Daoy (cell line): Measurements from ENCODE around the gene PAPOLG. TPM values are rescaled to one million over a fixed set of nuclear protein-coding genes. Genes with fewer than 3 reads are reported as not detected.
"Not testable (repeated sequence)": the region's sequence is repeated elsewhere in the genome, so short reads cannot be mapped to it uniquely, and the experiment has no call there.

Source experiments
- DNase-seq: peaks from one replicate; pipeline ENCODE4 v3.0.0-alpha.2; 2015; ENCODE audit warnings: low read depth
- total RNA-seq: library from RNA; depleted of rRNA; stranded (reverse); fragments of >200 nt; shearing (Covaris generic); gene quantifications from 2 replicates; pipeline ENCODE4 v1.2.3, GENCODE V29; 2014; rRNA removed

The PAPOLG gene
- total RNA-seq, 1 experiment from 2014 or later: 13.8 TPM

GRCh38 chr2:60822987-60823386 lies 66.9 kb downstream of the PAPOLG start:
- no peak for DNase-seq

GRCh38 chr2:60823694-60824305 lies 67.7 kb downstream of the PAPOLG start:
- DNase-seq: no peak

- DNase-seq: no peak
Observed at GRCh38 chr2:60825666-60826065, 69.6 kb downstream of the PAPOLG start.

GRCh38 chr2:60826111-60826510 lies 70.0 kb downstream of the PAPOLG start:
- no peak for DNase-seq

GRCh38 chr2:60826860-60827259 lies 70.8 kb downstream of the PAPOLG start:
- not testable (repeated sequence) for DNase-seq

GRCh38 chr2:60827369-60827768 lies 71.3 kb downstream of the PAPOLG start:
- peak; percentile 7 for DNase-seq

- no peak for DNase-seq
Observed at GRCh38 chr2:60830991-60831390, 74.9 kb downstream of the PAPOLG start.

GRCh38 chr2:60831921-60832320 lies 75.9 kb downstream of the PAPOLG start:
- DNase-seq: no peak

GRCh38 chr2:60832621-60833020 lies 76.6 kb downstream of the PAPOLG start:
- no peak for DNase-seq

GRCh38 chr2:60834270-60834717 lies 78.2 kb downstream of the PAPOLG start:
- DNase-seq: no peak

- DNase-seq: no peak
Observed at GRCh38 chr2:60836491-60836890, 80.4 kb downstream of the PAPOLG start.

GRCh38 chr2:60837123-60837522 lies 81.1 kb downstream of the PAPOLG start:
- no peak for DNase-seq

- no peak for DNase-seq
Observed at GRCh38 chr2:60838481-60838880, 82.4 kb downstream of the PAPOLG start.

GRCh38 chr2:60839126-60839813 lies 83.2 kb downstream of the PAPOLG start:
- no peak for DNase-seq

- no peak for DNase-seq
Observed at GRCh38 chr2:60840880-60841279, 84.8 kb downstream of the PAPOLG start.

- no peak for DNase-seq
Observed at GRCh38 chr2:60843006-60843405, 86.9 kb downstream of the PAPOLG start.

- no peak for DNase-seq
Observed at GRCh38 chr2:60844105-60844504, 88.0 kb downstream of the PAPOLG start.

- DNase-seq: no peak
Observed at GRCh38 chr2:60847854-60848253, 91.8 kb downstream of the PAPOLG start.

Other genes with a start within 250 kb of the PAPOLG start
- 4.5 and 7.8 TPM in 2 replicates for gene BCL11A, start 202.6 kb upstream of the PAPOLG start, total RNA-seq
- gene REL, start 125.3 kb downstream of the PAPOLG start, total RNA-seq: 2.7 and 6.9 TPM in 2 replicates